Vagina (tissue), 2 donors: Measurements from ENCODE around the gene TDRKH.

Experiments
- POLR2A ChIP-seq, 2 donors: fragments of 450-650 bp; IDR thresholded peaks; one replicate each; pipeline ENCODE4 v1.6.1; 2017; ENCODE audit warnings: antibody characterized with exemption in 2 of 2, mild to moderate bottlenecking in 2 of 2, moderate library complexity in 2 of 2
- TF ChIP-seq, protein P1 (sequence below), 3 experiments: fragments of 450-650 bp in 2 of 3; fragments of 200-600 bp in 1 of 3; sonication (generic) in 1 of 3; IDR thresholded peaks; one replicate each; pipeline ENCODE4 v1.5.1; 2017 to 2019; ENCODE audit warnings: antibody characterized with exemption in 3 of 3, mild to moderate bottlenecking in 2 of 3, moderate library complexity in 2 of 3

DNA sequence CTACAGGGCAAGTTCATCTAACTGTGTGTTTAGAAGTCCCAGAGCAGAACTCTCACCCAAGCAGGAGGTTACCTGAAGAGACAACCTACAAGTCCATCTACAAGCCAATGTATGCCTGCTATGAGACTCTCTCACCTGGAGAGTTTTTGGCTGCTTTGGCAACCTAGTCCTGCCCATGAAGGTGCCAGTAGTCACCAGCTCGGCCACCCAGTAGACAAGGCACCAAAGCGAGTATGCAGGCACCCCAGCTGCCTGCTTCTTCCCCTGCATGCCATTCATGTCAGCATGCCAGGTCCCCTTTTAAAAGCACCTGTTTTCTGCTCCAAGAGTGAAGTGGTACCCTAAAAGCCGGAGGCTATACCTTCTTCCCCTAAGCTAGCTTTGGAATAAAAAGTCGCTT is 48.8 kb downstream of the TDRKH start:
- no peak for TF ChIP-seq POLR2A (IDR thresholded peaks at IDR 0.05)
- TF ChIP-seq, protein P1, sequence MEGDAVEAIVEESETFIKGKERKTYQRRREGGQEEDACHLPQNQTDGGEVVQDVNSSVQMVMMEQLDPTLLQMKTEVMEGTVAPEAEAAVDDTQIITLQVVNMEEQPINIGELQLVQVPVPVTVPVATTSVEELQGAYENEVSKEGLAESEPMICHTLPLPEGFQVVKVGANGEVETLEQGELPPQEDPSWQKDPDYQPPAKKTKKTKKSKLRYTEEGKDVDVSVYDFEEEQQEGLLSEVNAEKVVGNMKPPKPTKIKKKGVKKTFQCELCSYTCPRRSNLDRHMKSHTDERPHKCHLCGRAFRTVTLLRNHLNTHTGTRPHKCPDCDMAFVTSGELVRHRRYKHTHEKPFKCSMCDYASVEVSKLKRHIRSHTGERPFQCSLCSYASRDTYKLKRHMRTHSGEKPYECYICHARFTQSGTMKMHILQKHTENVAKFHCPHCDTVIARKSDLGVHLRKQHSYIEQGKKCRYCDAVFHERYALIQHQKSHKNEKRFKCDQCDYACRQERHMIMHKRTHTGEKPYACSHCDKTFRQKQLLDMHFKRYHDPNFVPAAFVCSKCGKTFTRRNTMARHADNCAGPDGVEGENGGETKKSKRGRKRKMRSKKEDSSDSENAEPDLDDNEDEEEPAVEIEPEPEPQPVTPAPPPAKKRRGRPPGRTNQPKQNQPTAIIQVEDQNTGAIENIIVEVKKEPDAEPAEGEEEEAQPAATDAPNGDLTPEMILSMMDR (IDR thresholded peaks at IDR 0.05) = no peak
